GM18858 (cell line): ENCODE data around the gene HRK.

Experiments
- ATAC-seq: cut with Tn5 transposase; IDR thresholded peaks from one replicate; pipeline ENCODE4 v1.9.1; 2021; ENCODE audit not compliant: unreplicated experiment

HRK gene

GRCh38 chr12:116881325-116881876 is at the start of gene HRK:
TSS of gene HRK (minus strand) at chr12:116881441. CDS start at chr12:116881307, 134 bp downstream.
- no peak for ATAC-seq

GRCh38 chr12:116929885-116930284 is 48.6 kb upstream of the HRK start:
- no peak for ATAC-seq

DNA sequence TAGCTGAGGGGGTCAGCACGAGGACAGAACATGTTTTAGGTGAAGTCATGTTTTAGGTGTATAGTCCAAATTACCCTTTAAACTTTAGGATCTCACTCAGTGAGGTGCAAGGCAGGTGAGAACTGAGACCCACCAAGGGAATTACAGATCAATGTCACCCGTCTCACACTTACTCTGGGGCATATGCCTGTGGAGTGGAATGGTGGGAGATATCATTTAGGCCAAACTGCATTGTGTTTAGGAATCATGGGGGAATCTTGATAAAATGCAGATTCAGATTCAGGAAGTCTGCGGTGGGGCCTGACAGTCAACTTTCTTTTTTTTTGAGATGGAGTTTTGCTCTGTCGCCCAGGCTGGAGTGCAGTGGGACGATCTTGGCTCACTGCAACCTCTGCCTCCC is 47.3 kb upstream of the HRK start:
- no peak for ATAC-seq

- ATAC-seq: no peak
These were observed 46.2 kb upstream of the HRK start for GRCh38 chr12:116927244-116927940.

DNA sequence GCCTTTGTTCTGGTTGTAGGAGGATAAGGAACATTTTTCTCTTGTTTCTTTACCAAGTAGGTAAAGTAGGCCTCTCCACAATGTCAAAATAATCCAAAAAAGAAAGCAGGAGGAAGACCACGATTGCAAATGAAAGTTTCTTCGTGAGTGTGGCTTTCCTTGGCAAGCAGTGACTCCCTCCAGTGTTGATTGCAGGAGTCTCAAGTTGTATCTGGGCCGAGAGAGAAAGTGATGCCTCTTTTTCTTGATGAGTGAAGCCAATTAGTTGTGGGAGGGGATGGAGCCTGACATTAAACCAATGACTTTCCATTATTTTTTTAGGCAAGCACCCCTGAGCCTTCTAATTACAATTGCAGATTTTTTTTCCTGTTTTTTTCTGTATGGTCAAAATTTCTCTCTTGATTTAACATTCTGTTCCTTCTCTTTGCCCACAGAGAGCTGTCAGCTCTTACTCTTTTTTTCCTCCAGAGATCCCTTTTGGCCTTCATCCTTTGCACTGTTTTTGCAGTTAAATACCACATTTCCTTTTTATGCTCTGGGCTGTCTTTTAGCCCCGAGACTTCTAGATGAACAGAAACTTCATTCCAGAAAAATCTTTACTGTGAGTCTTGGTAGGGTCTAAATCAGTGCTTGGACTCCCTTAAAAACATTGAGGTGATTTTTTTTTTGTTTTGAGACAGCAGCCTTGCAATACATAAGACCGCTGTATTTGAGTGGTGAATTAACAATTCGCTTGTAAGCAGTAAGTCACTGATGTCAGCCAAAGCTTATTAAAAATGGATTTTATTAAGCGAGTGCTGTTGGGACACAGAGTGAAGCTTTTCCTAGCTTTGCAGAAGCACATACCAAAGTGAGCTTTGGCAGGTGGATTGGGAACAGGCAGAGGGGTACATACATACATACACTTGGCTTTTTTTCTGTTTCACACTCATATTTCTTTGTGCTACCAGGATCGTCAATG is 45.3 kb upstream of the HRK start:
- no peak for ATAC-seq

DNA sequence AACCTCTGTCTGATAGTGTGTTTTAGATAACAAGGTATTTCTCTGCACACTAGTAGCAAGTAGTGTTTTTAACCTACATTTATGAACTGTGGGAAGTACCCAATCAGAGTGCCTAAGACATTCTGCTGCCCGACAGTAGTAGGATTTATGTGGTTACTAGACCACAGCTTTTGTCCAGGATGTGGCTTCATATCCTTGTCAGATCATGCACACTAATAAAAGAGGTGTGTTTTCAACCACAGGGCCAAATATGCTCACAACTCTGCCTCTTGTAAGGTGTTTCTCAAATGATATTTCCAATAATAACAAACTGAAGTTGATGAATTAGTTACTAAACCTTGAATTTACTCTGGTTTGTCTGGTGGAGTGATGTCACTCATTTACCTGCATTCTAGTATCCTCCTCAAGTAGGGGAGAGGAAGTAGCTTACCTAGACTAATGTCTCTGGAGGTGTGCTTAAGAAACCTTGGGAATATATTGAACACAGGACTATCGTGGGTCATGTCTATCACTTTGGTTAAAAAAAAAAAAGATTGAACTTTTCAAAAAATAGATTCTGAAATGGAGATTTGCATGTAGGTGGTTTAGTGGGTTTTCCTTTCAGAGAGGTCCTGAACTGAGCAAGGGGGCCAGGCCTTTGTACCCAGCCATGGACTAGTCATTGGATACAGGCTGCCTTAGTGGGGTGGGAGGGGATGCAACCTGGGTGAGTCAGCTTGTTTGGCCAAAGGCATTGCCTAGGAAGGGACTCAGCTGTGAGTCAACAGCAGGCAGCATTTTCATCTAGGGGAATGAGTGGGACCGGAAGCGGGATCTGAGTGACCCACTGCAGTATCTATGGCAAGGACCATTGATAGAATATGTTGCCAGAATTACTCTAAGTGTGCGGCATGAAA is 43.6 kb upstream of the HRK start:
- peak; percentile 52 for ATAC-seq

DNA sequence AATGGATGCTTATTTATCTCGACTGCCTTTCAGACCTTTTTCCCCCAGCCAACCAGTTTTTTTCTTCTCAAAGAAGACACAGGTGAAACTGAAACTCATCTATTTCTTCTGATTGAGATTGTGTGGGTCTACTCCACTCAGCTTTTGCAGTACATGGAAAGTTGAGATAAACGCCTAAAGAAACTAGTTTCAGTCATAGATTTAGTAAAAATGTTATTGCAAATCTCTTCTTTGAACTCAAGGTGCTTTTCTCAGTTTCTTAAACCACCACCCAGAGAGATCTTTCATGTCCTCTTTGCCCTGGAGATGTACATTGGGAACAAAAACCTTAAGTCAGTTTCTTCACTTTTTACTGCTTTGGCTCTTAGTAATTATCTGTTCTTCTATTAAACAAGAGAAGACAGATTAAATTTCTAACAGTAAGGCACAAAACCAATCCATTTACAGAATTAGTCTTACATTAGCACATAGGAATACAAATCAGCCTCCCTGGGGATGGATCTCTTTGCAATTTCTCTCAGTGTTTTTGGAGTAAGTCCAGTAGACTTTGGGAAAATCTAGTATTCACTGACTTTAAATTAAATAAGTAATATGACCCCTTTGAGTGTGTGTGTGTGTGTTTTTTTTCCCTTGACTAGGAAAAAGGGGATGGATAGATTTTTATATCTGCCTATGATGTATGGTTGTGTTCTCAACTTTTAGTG is 41.1 kb upstream of the HRK start:
- peak; percentile 50 for ATAC-seq

- no peak for ATAC-seq
These were observed 39.7 kb upstream of the HRK start for GRCh38 chr12:116920939-116921338.

- ATAC-seq: no peak
These were observed 38.7 kb upstream of the HRK start for GRCh38 chr12:116919706-116920485.

DNA sequence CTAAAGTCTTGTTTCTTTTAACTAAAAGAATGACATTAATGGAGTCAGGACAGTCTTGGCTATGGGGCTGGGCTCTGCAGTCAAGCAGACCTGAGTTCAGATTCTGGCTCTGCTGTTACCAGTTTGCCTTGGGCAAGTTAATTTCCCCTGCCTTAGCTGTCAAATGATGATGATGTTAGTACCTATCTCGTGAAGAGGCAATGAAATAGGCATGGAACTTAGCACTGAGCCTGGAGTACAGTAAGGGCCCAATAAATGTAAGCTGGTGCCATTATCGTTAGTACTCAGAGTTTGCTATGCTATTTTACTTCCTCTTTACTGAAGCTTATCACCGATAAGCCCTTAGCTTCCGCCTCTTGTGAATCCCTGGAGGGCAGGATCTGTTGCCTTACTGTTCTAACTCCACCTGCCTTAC is 38.0 kb upstream of the HRK start:
- ATAC-seq: no peak

- no peak for ATAC-seq
These were observed 37.2 kb upstream of the HRK start for GRCh38 chr12:116918464-116918863.

GRCh38 chr12:116916714-116917114 is 35.5 kb upstream of the HRK start:
- ATAC-seq: peak; percentile 88

GRCh38 chr12:116916122-116916521 is 34.9 kb upstream of the HRK start:
- no peak for ATAC-seq

DNA sequence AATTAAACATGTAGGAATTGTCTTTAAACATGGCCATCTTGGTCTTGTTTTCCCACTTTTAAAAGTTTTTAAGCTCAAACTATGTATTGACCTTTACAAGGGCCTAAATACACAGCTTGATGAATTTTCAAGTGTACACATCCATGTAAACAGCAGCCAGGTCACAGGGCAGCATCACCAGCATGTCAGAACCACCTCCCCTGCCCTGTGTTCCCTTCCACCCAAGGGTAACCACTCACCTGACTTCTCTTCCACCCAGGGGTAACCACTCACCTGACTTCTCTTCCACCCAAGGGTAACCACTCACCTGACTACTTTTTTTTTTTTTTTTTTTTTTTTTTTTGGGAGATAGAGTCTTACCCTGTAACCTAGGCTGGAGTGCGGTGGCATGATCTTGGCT is 34.1 kb upstream of the HRK start:
- ATAC-seq: no peak

DNA sequence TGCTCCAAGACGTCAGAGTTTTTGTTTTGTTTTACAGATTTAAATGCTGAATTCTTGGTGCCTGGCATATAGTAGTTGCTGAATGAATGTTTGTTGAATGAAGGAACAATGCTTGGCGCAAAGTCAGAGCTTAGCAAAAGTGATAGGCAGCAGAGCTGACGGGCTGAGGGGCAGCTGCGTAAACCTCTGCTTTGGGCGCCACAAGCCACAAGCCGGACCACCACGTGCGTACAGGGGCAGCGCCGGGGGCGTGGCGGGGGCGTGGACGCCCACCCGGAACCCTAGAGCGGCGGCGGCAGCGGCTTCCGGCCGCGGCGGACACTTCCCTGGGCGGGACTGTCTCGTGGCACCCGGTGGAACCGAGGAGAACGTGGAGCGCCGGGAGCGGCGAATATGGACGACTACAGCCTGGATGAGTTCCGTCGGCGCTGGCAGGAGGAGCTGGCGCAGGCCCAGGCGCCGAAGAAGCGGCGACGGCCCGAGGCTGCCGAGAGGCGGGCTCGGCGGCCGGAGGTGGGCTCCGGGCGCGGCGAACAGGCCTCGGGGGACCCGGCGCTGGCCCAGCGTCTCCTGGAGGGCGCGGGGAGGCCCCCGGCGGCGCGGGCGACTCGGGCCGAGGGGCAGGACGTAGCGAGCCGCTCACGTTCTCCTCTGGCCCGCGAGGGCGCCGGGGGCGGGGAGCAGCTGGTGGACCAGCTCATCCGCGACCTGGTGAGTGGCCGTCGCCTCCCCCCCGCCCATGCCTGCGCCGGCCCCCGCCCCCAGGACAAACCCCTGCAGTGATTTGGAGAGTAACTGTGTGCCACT is 29.6 kb upstream of the HRK start, which contains the start of gene FBXW8:
Gene FBXW8, plus strand, starts transcription at position 306 of the 807 bp plus-strand sequence. Its CDS starts 88 bp downstream, at position 394.
- ATAC-seq: peak; percentile 71

DNA sequence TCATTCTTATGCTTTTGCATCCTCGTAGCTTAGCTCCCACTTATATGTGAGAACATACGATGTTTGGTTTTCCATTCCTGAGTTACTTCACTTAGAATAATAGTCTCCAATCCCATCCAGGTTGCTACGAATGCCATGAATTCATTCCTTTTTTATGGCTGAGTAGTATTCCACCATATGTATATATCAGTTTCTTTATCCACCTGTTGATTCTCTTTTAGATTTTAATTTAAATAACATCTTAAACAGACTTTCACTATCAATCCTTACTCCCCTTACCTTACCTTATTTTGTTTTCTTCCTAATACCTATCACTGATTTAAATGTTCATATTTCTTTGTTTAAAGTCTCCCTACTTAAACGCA is 29.0 kb upstream of the HRK start:
- ATAC-seq: no peak

GRCh38 chr12:116906285-116906684 is 25.0 kb upstream of the HRK start:
- ATAC-seq: no peak

DNA sequence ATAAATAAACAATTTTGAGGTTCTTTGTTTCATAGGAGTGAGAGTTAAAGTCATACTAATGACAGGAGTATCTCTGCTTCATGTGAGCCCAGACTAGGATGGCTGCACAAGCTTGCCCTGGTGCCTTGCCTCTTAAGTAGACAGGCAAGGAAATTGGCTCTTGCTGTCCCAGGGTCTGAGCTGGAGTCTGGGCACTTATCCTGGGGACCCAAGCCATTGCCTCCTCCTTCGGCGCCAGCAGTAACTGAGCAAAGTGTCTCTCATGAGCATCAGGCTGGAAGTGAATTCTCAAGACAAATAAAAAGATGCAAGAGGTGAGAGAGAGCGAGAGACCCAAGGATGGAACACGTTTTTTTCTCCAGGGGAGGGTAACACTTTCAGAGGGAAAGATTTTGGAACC is 22.6 kb upstream of the HRK start:
- no peak for ATAC-seq

GRCh38 chr12:116901612-116902011 is 20.4 kb upstream of the HRK start:
- ATAC-seq: no peak
